ENCODE results near the gene APOBEC2.

The APOBEC2 gene

DNA sequence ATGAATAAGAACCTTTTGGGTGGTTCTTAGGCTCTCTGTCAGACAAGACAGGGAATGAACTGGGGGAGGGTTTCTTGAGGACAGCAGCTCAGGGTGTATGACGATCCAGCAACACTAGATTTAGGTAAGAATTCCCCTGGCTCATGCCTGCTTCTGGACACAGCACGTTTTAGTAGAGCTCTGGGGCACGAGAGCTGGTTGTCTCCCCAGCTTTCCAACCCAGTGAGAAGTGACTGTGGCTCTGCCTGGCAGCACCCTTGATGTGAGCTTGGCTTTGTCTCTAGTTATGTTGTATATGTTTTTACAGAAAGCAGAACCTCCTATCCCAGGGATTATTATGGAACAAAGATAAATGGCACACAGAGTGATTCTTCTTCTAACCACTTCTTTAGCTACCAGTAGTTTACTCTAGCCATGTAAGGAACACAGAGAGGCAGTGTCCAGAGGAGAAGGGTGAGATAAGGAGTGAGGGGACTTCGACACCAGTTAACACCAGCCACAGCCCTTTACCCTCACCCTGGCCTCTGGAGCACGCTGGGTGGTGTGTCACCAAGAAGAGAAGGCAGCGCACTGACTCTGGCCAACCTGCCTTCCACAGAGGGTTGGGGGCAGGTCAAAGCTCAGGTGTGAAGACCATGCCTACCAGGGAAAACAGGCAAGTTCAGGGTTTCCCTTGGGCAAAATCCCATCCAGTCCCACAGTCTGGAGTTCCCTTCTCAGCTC lies 3.9 kb downstream of the APOBEC2 start:
- TF ChIP-seq, protein P1, sequence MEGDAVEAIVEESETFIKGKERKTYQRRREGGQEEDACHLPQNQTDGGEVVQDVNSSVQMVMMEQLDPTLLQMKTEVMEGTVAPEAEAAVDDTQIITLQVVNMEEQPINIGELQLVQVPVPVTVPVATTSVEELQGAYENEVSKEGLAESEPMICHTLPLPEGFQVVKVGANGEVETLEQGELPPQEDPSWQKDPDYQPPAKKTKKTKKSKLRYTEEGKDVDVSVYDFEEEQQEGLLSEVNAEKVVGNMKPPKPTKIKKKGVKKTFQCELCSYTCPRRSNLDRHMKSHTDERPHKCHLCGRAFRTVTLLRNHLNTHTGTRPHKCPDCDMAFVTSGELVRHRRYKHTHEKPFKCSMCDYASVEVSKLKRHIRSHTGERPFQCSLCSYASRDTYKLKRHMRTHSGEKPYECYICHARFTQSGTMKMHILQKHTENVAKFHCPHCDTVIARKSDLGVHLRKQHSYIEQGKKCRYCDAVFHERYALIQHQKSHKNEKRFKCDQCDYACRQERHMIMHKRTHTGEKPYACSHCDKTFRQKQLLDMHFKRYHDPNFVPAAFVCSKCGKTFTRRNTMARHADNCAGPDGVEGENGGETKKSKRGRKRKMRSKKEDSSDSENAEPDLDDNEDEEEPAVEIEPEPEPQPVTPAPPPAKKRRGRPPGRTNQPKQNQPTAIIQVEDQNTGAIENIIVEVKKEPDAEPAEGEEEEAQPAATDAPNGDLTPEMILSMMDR (conservative IDR thresholded peaks at IDR 0.05; ENCODE audit: low read depth, low read length), result no peak
- no peak for DNase-seq (ENCODE audit: low read depth)
- no peak overlapping the region for H3K4me3 ChIP-seq (ENCODE audit: low read depth, low read length)

DNA sequence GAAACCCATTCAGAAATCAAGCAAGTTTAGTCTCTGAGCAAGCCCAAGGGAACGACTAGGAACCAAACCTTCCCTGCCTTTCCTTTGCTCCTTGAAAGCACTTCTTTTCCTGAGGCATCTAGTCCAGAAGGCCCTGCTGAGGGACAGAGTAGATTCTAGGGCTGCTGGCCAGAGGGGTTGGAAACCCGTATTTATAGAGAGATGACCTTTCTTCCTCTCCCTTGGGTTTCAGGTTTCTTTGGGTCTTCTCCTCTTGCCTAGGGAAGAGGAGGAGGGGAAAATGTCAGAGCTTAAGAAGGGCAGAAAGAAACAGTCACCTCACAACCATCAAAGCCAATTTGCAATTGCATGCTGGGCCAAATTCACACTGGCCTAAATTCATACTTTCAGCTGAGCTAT lies 5.8 kb downstream of the APOBEC2 start:
- DNase-seq (ENCODE audit: low read depth), result no peak
- TF ChIP-seq, protein P1 (conservative IDR thresholded peaks at IDR 0.05; ENCODE audit: low read depth, low read length), result no peak
- no peak overlapping the region for H3K4me3 ChIP-seq (ENCODE audit: low read depth, low read length)

DNA sequence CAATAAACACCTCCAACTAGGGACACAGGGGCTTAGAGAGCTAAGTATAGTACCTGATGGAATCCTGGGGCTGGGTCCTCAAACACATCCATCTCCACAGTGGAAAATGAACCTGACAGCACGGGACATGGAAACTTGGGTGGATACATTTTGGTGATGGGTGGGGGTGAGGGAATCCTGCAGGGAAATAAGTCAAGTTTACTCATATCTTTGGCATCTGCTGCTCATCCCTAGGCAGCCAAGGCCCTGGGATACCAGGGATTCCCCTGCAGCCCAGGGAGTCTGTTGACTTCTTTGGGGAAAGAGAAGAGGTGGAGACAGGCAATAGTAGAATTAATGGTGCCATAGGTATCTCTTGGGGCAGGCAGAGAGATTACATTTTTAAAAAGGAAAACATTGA lies 6.6 kb downstream of the APOBEC2 start:
- DNase-seq (ENCODE audit: low read depth), result peak; percentile 47
- TF ChIP-seq, protein P1 (conservative IDR thresholded peaks at IDR 0.05; ENCODE audit: low read depth, low read length), result no peak
- H3K4me3 ChIP-seq (ENCODE audit: low read depth, low read length), result no peak overlapping the region

DNA sequence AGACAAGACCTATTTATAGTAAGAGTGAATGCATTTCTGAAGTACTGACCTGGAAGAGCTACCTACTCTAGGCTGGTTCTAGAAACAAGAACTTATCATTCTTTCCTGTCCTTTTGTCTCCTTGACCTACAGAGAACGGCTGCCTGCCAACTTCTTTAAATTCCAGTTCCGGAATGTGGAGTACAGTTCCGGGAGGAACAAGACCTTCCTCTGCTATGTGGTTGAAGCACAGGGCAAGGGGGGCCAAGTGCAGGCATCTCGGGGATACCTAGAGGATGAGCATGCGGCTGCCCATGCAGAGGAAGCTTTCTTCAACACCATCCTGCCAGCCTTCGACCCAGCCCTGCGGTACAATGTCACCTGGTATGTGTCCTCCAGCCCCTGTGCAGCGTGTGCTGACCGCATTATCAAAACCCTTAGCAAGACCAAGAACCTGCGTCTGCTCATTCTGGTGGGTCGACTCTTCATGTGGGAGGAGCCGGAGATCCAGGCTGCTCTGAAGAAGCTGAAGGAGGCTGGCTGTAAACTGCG lies 8.3 kb downstream of the APOBEC2 start:
- TF ChIP-seq, protein P1 (conservative IDR thresholded peaks at IDR 0.05; ENCODE audit: low read depth, low read length), result no peak
- no peak for DNase-seq (ENCODE audit: low read depth)

DNA sequence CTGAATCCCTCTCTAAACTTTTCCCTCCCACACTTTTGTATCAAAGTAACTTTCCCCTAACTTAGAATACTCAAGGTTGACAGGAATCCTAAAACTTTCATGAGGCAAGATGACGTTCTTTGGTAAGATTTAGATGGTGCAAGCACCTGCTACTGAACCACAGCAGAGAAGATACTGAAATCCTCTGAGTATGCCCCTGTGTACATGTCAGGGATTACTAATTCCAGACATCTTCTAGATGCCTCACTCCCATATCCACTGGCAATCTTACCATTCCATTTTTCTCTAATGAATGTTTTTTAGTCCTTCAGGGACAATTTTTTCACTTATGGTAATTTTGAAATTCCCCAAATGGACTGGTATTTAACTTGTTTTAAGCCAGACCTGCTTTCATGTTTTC lies 9.1 kb downstream of the APOBEC2 start:
- TF ChIP-seq, protein P1 (conservative IDR thresholded peaks at IDR 0.05; ENCODE audit: low read depth, low read length), result no peak
- no peak for DNase-seq (ENCODE audit: low read depth)
- H3K4me3 ChIP-seq (ENCODE audit: low read depth, low read length), result no peak overlapping the region

More for the DNA sequence above, 8.3 kb downstream of the APOBEC2 start:
- no peak overlapping the region for H3K4me3 ChIP-seq (ENCODE audit: low read depth, low read length)

DNA sequence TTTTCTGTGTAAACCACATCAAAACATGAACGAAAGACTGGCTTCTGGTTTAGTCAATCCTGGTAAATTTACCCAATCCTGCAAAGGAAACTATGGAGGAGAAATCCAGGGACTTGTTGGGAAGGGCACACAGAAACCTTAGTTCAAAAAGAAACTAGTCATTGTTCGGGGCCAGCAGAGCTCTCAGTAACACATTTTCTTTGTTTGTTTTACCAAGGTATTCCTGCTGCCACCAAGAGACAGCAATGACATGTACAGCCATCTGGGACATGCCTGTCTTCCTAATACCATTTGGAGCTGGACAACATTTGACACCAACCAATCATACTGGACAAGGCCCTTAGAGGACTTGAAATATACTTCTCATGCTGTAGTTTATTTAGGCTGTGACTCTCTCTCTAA lies 10.9 kb downstream of the APOBEC2 start:
- TF ChIP-seq, protein P1 (conservative IDR thresholded peaks at IDR 0.05; ENCODE audit: low read depth, low read length), result no peak
- H3K4me3 ChIP-seq (ENCODE audit: low read depth, low read length), result no peak overlapping the region
- no peak for DNase-seq (ENCODE audit: low read depth)

DNA sequence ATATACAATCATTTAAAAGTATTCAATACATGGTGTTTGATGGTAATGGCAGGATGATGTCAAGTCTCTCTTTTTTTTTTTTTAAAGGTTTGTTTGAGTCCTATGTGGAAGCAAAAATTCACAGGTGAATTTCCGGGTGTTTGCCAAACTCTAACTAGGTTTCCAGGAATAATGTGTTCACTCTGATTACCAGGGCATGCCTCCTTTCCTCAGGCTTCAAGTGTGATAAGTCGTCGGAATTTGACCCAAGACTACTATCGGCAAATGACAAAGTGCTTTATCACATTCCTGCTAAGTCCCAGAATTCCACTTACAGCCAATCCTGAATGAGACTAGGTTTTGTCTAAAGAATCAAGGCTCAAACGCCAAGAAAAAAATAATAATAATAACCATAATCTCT lies 11.8 kb downstream of the APOBEC2 start:
- no peak overlapping the region for H3K4me3 ChIP-seq (ENCODE audit: low read depth, low read length)
- TF ChIP-seq, protein P1 (conservative IDR thresholded peaks at IDR 0.05; ENCODE audit: low read depth, low read length), result no peak
- DNase-seq (ENCODE audit: low read depth), result no peak

All from choroid plexus epithelial cell (primary cell).